ENCODE measurements around the gene PCDHA3.
"Not testable (repeated sequence)": the region's sequence is repeated elsewhere in the genome, so short reads cannot be mapped to it uniquely, and the experiment has no call there.

PCDHA3 gene

DNA sequence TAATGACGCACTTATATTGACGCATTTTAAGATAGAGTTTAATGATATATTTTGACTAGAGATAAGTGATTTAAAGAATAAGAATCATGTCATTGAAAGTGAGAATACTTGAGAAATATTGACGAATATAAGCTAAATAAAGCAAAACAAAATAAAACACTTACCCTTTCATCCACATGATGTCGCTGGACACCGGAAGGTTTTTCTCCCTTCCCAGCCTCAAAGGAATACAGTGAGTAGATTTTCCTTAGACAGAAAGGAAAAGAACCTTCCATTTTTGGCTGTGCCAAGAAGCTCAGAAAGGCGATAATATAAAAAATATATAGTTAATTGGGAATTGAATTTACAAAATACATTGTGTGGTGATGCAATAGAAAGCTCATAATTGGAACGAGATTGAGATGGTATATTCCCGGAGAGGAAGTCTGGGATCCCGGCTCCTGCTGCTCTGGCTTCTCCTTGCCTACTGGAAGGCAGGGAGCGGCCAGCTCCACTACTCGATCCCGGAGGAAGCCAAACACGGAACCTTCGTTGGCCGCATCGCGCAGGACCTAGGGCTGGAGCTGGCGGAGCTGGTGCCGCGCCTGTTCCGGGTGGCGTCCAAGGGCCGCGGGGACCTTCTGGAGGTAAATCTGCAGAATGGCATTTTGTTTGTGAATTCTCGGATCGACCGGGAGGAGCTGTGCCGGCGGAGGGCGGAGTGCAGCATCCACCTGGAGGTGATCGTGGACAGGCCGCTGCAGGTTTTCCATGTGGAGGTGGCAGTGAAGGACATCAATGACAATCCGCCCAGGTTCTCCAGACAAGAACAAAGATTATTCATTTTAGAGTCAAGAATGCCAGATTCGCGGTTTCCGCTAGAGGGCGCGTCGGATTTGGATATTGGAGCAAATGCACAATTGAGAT lies 20.8 kb downstream of the PCDHA3 start, which contains the start of gene PCDHA5:
Gene PCDHA5 (plus strand): TSS at position 239 of the 906 bp plus-strand sequence.
- DNase-seq: no peak

DNA sequence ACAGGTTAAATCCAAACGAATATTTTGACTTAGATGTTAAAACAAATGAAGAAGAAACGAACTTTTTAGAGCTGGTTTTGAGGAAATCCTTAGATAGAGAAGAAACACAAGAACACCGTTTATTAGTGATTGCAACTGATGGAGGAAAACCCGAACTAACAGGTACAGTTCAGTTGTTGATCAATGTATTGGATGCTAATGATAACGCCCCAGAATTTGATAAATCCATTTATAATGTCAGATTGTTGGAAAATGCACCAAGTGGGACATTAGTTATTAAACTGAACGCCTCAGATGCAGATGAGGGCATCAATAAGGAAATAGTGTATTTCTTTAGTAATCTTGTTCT lies 21.4 kb downstream of the PCDHA3 start:
- DNase-seq: no peak

- DNase-seq: not testable (repeated sequence)
Observed at GRCh38 chr5:140822969-140823368, 22.1 kb downstream of the PCDHA3 start.

GRCh38 chr5:140823475-140823874 lies 22.6 kb downstream of the PCDHA3 start:
- no peak for DNase-seq

- no peak for DNase-seq
Observed at GRCh38 chr5:140827704-140828361, 27.0 kb downstream of the PCDHA3 start, which contains the start of gene PCDHA6. PCDHA6 (plus strand) TSS chr5:140827960; CDS start chr5:140828092, 132 bp downstream.

DNA sequence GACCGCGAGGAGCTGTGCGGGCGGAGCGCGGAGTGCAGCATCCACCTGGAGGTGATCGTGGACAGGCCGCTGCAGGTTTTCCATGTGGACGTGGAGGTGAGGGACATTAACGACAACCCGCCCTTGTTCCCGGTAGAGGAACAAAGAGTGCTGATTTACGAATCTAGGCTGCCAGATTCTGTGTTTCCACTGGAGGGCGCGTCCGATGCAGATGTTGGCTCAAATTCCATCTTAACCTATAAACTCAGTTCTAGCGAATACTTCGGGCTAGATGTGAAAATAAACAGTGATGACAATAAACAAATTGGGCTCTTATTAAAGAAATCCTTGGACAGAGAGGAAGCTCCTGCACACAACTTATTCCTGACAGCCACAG lies 27.5 kb downstream of the PCDHA3 start:
- no peak for DNase-seq

- DNase-seq: not testable (repeated sequence)
Observed at GRCh38 chr5:140829511-140830501, 28.9 kb downstream of the PCDHA3 start.

- DNase-seq: no peak
Observed at GRCh38 chr5:140833993-140834392, 33.1 kb downstream of the PCDHA3 start, which contains the start of gene PCDHA7. PCDHA7 (plus strand) TSS chr5:140834269; CDS start chr5:140834384, 115 bp downstream.

DNA sequence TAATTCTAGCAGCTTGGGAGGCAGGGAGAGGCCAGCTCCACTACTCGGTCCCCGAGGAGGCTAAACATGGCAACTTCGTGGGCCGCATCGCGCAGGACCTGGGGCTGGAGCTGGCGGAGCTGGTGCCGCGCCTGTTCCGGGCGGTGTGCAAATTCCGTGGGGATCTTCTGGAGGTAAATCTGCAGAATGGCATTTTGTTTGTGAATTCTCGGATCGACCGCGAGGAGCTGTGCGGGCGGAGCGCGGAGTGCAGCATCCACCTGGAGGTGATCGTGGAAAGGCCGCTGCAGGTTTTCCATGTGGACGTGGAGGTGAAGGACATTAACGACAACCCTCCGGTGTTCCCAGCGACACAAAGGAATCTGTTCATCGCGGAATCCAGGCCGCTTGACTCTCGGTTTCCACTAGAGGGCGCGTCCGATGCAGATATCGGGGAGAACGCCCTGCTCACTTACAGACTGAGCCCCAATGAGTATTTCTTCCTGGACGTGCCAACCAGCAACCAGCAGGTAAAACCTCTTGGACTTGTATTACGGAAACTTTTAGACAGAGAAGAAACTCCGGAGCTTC lies 33.7 kb downstream of the PCDHA3 start:
- DNase-seq: not testable (repeated sequence)

DNA sequence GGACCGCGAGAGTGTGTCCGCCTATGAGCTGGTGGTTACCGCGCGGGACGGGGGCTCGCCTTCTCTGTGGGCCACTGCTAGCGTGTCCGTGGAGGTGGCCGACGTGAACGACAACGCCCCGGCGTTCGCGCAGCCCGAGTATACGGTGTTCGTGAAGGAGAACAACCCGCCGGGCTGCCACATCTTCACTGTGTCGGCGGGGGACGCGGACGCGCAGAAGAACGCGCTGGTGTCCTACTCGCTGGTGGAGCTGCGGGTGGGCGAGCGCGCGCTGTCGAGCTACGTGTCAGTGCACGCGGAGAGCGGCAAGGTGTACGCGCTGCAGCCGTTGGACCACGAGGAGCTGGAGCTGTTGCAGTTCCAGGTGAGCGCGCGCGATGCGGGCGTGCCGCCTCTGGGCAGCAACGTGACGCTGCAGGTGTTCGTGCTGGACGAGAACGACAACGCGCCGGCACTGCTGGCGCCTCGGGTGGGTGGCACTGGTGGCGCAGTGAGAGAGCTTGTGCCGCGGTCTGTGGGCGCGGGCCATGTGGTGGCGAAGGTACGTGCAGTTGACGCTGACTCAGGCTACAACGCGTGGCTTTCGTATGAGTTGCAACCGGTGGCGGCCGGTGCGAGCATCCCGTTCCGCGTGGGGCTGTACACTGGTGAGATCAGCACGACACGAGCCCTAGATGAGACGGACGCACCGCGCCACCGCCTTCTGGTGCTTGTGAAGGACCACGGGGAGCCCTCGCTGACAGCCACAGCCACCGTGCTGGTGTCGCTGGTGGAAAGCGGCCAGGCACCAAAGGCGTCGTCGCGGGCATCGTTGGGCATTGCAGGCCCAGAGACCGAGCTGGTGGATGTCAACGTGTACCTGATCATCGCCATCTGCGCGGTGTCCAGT lies 35.0 kb downstream of the PCDHA3 start:
- DNase-seq: no peak

- no peak for DNase-seq
Observed at GRCh38 chr5:140840978-140841962, 40.4 kb downstream of the PCDHA3 start, which contains the start of gene PCDHA8. PCDHA8 (plus strand) TSS chr5:140841187; CDS start chr5:140841322, 135 bp downstream.

GRCh38 chr5:140842798-140843733 lies 42.2 kb downstream of the PCDHA3 start:
- no peak for DNase-seq

DNA sequence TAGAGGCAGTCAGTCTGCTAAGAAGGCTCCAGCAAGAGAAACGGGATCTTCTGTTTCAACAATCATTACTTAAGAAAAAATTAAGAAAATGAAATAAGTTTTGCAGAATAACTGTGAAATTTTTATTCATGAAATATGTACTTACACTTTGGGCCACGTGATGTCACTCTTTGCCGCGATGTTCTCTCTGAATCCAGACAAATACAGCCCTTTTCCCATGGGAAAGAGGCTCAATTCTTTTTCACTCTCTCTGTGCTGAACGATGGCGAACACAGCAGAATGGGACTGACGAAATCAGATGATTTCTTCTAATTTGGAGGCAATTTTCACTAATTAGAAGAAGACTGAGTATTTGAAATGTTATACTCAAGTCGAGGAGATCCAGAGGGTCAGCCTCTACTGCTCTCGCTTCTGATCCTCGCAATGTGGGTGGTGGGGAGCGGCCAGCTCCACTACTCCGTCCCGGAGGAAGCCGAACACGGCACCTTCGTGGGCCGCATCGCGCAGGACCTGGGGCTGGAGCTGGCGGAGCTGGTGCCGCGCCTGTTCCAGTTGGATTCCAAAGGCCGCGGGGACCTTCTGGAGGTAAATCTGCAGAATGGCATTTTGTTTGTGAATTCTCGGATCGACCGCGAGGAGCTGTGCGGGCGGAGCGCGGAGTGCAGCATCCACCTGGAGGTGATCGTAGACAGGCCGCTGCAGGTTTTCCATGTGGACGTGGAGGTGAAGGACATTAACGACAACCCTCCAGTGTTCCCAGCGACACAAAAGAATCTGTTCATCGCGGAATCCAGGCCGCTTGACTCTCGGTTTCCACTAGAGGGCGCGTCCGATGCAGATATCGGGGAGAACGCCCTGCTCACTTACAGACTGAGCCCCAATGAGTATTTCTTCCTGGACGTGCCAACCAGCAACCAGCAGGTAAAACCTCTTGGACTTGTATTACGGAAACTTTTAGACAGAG lies 47.6 kb downstream of the PCDHA3 start, which contains the start of gene PCDHA9:
Gene PCDHA9 (plus strand): TSS at position 244 of the 964 bp plus-strand sequence. CDS start 114 bp downstream, at position 358.
- not testable (repeated sequence) for DNase-seq

DNA sequence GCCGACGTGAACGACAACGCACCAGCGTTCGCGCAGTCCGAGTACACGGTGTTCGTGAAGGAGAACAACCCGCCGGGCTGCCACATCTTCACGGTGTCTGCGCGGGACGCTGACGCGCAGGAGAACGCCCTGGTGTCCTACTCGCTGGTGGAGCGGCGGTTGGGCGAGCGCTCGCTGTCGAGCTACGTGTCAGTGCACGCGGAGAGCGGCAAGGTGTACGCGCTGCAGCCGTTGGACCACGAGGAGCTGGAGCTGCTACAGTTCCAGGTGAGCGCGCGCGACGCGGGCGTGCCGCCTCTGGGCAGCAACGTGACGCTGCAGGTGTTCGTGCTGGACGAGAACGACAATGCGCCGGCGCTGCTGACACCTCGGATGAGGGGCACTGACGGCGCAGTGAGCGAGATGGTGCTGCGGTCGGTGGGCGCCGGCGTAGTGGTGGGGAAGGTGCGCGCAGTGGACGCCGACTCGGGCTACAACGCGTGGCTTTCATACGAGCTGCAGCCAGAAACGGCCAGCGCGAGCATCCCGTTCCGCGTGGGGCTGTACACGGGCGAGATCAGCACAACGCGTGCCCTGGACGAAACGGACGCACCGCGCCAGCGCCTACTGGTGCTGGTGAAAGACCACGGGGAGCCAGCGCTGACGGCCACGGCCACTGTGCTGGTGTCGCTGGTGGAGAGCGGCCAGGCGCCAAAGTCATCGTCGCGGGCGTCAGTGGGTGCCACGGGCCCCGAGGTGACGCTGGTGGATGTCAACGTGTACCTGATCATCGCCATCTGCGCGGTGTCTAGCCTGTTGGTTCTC lies 49.2 kb downstream of the PCDHA3 start:
- DNase-seq: not testable (repeated sequence)
